K562 (cell line): ENCODE data around the gene PLD1. TPM values are rescaled to one million over a fixed set of nuclear protein-coding genes. Genes with fewer than 3 reads are reported as not detected.

ENCODE experiments used
- ARHGAP35 ChIP-seq: fragments of 450-650 bp; IDR thresholded peaks from 2 replicates; pipeline ENCODE4 v1.6.1; 2018; ENCODE audit not compliant: partially characterized antibody
- ARID2 ChIP-seq: fragments of 450-650 bp; IDR thresholded peaks from 2 replicates; pipeline ENCODE4 v1.6.1; 2017; ENCODE audit warnings: antibody characterized with exemption, mild to moderate bottlenecking
- ARNT ChIP-seq, 2 experiments: fragments of 450-650 bp; IDR thresholded peaks; 2 replicates each; pipeline ENCODE4 v1.6.1; 2016; ENCODE audit warnings: mild to moderate bottlenecking in 1 of 2
- BHLHE40 ChIP-seq: IDR thresholded peaks from 2 replicates; pipeline ENCODE4 v1.6.1; 2011; ENCODE audit warnings: low read length, improper control_type of control experiment
- ETV5 ChIP-seq: sonication (generic); formaldehyde crosslinking; IDR thresholded peaks from 2 replicates; pipeline ENCODE4 v1.4.0; 2020; ENCODE audit warnings: low read depth, mild to moderate bottlenecking, missing genetic modification reagents
- HDAC1 ChIP-seq, 2 experiments: fragments of 450-650 bp; IDR thresholded peaks; 2 replicates each; pipeline ENCODE4 v1.6.1; 2016 to 2017; ENCODE audit warnings: inconsistent platforms in 1 of 2, mild to moderate bottlenecking in 1 of 2, moderate library complexity in 1 of 2
- KLF13 ChIP-seq: fragments of 450-650 bp; IDR thresholded peaks from 2 replicates; pipeline ENCODE4 v1.6.1; 2016; ENCODE audit warnings: missing genetic modification characterization, low read depth, mild to moderate bottlenecking, missing compliant biosample characterization, moderate library complexity, borderline replicate concordance
- KLF16 ChIP-seq: IDR thresholded peaks from 2 replicates; pipeline ENCODE4 v1.6.1; 2016; ENCODE audit warnings: antibody characterized with exemption
- LARP7 ChIP-seq: fragments of 450-650 bp; IDR thresholded peaks from 2 replicates; pipeline ENCODE4 v1.6.1; 2016
- NUFIP1 ChIP-seq: fragments of 450-650 bp; IDR thresholded peaks from 2 replicates; pipeline ENCODE4 v1.6.1; 2018; ENCODE audit not compliant: partially characterized antibody
- PCBP2 ChIP-seq: fragments of 200-400 bp; formaldehyde crosslinking; IDR thresholded peaks from 2 replicates; pipeline ENCODE4 v1.6.1; 2018; ENCODE audit warnings: low read length, low read depth, mild to moderate bottlenecking, moderate library complexity; ENCODE audit not compliant: poor library complexity, severe bottlenecking
- POLR2H ChIP-seq: IDR thresholded peaks from 2 replicates; pipeline ENCODE4 v1.6.1; 2016; ENCODE audit warnings: missing genetic modification characterization, low read depth, mild to moderate bottlenecking, control low read depth, missing compliant biosample characterization, moderate library complexity
- RAD51 ChIP-seq: fragments of 450-650 bp; IDR thresholded peaks from 2 replicates; pipeline ENCODE4 v1.7.1; 2016; ENCODE audit warnings: low read depth, mild to moderate bottlenecking, borderline replicate concordance
- STAT5B ChIP-seq: fragments of 250-450 bp; sonication (Bioruptor Pico); IDR thresholded peaks from 2 replicates; pipeline ENCODE4 v1.8.0; 2021; ENCODE audit warnings: mild to moderate bottlenecking, inconsistent platforms
- TCF7 ChIP-seq: sonication (generic); IDR thresholded peaks from 2 replicates; pipeline ENCODE4 v1.6.1; 2016; ENCODE audit warnings: antibody characterized with exemption, borderline replicate concordance
- TCFL5 ChIP-seq: fragments of 250-450 bp; sonication (Bioruptor Pico); conservative IDR thresholded peaks from 2 replicates; pipeline ENCODE4 v1.6.1; 2021; ENCODE audit warnings: mild to moderate bottlenecking, moderate library complexity, matching md5 sums
- ZC3H8 ChIP-seq: fragments of 450-650 bp; IDR thresholded peaks from 2 replicates; pipeline ENCODE4 v1.6.1; 2017
- ZNF212 ChIP-seq: fragments of 450-650 bp; formaldehyde crosslinking; IDR thresholded peaks from 2 replicates; pipeline ENCODE4 v1.4.0; 2020; ENCODE audit warnings: mild to moderate bottlenecking
- polyA plus RNA-seq, 8 experiments: library from polyadenylated mRNA; depleted of rRNA in 4 of 8; stranded (reverse) in 5 of 8; unstranded in 3 of 8; fragments of >200 nt; fragmentation: Nextera tagmentation in 2 of 8; fragmentation: Illumina TruSeq in 1 of 8; extraction: Ambion mirVana in 2 of 8; extraction: Trizol in 1 of 8; gene quantifications; 2 replicates each; pipeline versions ENCODE4 v1.2.1 to v1.2.3, GENCODE V29; 2011 to 2014; ENCODE audit warnings: inconsistent platforms in 1 of 8, missing spikeins in 1 of 8
- total RNA-seq, 7 experiments: library from RNA; depleted of rRNA in 6 of 7; stranded (reverse); fragments of >200 nt in 6 of 7; fragmentation: Illumina TruSeq in 2 of 7; extraction: Trizol in 2 of 7; gene quantifications; 2 replicates each; pipeline versions ENCODE4 v1.2.1 to v1.2.3, GENCODE V29; 2011 to 2021; ENCODE audit warnings: low replicate concordance in 1 of 7
- TF ChIP-seq, protein P1 (sequence below): fragments of 450-650 bp; IDR thresholded peaks from 2 replicates; pipeline ENCODE4 v1.6.1; 2016; ENCODE audit warnings: antibody characterized with exemption
- TF ChIP-seq, protein P2 (sequence below): fragments of 450-650 bp; formaldehyde crosslinking; IDR thresholded peaks from 2 replicates; pipeline ENCODE4 v1.4.0; 2022; ENCODE audit warnings: missing genetic modification characterization
- TF ChIP-seq, protein P3 (sequence below): sonication (generic); formaldehyde crosslinking; IDR thresholded peaks from 2 replicates; pipeline ENCODE4 v1.8.0; 2022; ENCODE audit warnings: mild to moderate bottlenecking, low read depth, missing genetic modification reagents
- TF ChIP-seq, protein P4 (sequence below): fragments of 250-450 bp; sonication (Bioruptor Pico); IDR thresholded peaks from 2 replicates; pipeline ENCODE4 v1.8.0; 2022; ENCODE audit warnings: moderate library complexity, mild to moderate bottlenecking, inconsistent platforms
- TF ChIP-seq, protein P5 (sequence below), 2 experiments: fragments of 450-650 bp; conservative IDR thresholded peaks; 2 replicates each; pipeline ENCODE4 v1.6.1; 2017; ENCODE audit warnings: mild to moderate bottlenecking in 2 of 2, moderate library complexity in 2 of 2

Gene PLD1
- total and polyA plus RNA-seq, 9 of the 15 experiments (the other 6 are each of a cell fraction or from before 2014, with no cell fraction given): 8.4 to 26.1 (median 18.6) TPM

DNA sequence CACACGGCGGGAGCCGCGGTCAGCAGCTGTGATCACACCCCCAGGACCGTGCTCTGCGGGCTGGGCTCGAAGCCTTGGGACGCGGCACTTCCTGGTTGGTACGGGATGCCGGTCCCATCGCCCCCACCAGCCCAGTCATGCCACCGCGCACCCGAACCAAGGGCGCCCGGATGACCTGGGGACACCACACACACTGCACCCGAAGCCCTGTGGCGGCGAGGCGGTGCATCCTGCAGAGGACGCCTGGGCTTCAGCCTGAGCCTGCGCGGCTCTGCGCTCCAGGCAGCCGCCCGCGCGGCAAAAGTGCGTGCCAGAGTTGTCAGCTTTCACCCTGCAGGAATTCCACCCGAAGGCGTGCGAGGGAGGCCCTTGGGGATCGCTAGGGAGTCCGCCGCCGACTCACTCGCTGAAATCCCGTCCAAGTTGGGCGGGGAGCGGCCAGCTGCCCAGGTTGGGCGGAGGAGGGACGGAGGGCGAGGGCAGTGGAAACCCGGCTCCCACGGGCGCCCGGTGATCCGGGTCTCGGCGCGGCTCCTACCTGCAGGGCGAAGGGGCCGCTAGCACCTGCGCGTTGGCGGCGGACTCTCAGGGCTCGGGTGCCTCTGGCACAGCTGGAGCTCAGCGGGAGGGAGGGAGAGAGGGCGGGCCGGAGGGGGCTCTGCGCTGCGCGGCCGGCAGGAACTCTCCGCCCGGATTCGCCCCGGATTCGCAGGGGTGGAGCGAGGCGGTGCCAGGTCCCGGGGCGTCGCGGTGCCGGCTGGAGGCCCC is at the start of gene PLD1 (continued):
- TF ChIP-seq, protein P1, sequence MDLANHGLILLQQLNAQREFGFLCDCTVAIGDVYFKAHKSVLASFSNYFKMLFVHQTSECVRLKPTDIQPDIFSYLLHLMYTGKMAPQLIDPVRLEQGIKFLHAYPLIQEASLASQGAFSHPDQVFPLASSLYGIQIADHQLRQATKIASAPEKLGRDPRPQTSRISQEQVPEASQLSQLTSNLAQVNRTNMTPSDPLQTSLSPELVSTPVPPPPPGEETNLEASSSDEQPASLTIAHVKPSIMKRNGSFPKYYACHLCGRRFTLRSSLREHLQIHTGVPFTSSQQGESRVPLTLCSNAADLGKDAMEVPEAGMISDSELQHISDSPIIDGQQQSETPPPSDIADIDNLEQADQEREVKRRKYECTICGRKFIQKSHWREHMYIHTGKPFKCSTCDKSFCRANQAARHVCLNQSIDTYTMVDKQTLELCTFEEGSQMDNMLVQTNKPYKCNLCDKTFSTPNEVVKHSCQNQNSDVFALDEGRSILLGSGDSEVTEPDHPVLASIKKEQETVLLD: peak; percentile 55; the same call in 1 of the 2 replicates
- no peak for TF ChIP-seq ARID2
- TF ChIP-seq, protein P2, sequence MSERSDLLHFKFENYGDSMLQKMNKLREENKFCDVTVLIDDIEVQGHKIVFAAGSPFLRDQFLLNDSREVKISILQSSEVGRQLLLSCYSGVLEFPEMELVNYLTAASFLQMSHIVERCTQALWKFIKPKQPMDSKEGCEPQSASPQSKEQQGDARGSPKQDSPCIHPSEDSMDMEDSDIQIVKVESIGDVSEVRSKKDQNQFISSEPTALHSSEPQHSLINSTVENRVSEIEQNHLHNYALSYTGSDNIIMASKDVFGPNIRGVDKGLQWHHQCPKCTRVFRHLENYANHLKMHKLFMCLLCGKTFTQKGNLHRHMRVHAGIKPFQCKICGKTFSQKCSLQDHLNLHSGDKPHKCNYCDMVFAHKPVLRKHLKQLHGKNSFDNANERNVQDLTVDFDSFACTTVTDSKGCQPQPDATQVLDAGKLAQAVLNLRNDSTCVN (CRISPR knock-in tag): no peak
- TF ChIP-seq ARHGAP35: no peak
- TF ChIP-seq ZNF212 (CRISPR knock-in tag): no peak
- TF ChIP-seq PCBP2: no peak
- no peak for TF ChIP-seq ZC3H8
- no peak for TF ChIP-seq TCF7
- TF ChIP-seq POLR2H (tag): no peak
- TF ChIP-seq, protein P3, sequence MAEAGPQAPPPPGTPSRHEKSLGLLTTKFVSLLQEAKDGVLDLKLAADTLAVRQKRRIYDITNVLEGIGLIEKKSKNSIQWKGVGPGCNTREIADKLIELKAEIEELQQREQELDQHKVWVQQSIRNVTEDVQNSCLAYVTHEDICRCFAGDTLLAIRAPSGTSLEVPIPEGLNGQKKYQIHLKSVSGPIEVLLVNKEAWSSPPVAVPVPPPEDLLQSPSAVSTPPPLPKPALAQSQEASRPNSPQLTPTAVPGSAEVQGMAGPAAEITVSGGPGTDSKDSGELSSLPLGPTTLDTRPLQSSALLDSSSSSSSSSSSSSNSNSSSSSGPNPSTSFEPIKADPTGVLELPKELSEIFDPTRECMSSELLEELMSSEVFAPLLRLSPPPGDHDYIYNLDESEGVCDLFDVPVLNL: no peak; the same call in 1 of the 2 replicates
- TF ChIP-seq RAD51: no peak
- no peak for TF ChIP-seq TCFL5 (CRISPR knock-in tag)
- TF ChIP-seq HDAC1 (IDR thresholded peaks at IDR 0.05): no peak; a peak in 2 of 4 replicates
- no peak for TF ChIP-seq STAT5B (CRISPR knock-in tag)
- 0 out of 2 replicates have a peak, but pooled peaks have one; percentile 49 for TF ChIP-seq KLF13 (tag)
- 0 out of 2 replicates have a peak, but pooled peaks have one; percentile 5 for TF ChIP-seq LARP7
- no peak for TF ChIP-seq KLF16
- TF ChIP-seq, protein P4, sequence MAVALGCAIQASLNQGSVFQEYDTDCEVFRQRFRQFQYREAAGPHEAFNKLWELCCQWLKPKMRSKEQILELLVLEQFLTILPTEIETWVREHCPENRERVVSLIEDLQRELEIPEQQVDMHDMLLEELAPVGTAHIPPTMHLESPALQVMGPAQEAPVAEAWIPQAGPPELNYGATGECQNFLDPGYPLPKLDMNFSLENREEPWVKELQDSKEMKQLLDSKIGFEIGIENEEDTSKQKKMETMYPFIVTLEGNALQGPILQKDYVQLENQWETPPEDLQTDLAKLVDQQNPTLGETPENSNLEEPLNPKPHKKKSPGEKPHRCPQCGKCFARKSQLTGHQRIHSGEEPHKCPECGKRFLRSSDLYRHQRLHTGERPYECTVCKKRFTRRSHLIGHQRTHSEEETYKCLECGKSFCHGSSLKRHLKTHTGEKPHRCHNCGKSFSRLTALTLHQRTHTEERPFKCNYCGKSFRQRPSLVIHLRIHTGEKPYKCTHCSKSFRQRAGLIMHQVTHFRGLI (CRISPR knock-in tag): no peak
- TF ChIP-seq ARNT (IDR thresholded peaks at IDR 0.05): no peak
- no peak for TF ChIP-seq NUFIP1
- TF ChIP-seq, protein P5, sequence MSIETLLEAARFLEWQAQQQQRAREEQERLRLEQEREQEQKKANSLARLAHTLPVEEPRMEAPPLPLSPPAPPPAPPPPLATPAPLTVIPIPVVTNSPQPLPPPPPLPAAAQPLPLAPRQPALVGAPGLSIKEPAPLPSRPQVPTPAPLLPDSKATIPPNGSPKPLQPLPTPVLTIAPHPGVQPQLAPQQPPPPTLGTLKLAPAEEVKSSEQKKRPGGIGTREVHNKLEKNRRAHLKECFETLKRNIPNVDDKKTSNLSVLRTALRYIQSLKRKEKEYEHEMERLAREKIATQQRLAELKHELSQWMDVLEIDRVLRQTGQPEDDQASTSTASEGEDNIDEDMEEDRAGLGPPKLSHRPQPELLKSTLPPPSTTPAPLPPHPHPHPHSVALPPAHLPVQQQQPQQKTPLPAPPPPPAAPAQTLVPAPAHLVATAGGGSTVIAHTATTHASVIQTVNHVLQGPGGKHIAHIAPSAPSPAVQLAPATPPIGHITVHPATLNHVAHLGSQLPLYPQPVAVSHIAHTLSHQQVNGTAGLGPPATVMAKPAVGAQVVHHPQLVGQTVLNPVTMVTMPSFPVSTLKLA (conservative IDR thresholded peaks at IDR 0.05): peak; percentile 12 to 50; a peak in 3 of 4 replicates
- TF ChIP-seq ETV5 (CRISPR knock-in tag): no peak
- 0 out of 2 replicates have a peak, but pooled peaks have one; percentile 24 for TF ChIP-seq BHLHE40
